Right lobe of liver (tissue), 6 donors: ENCODE data around the gene DCX. TPM values are rescaled to one million over a fixed set of nuclear protein-coding genes. Genes with fewer than 3 reads are reported as not detected.

Experiments
- ATAC-seq, 4 donors: fragments of 200-7000 bp; cut with Tn5 transposase; one replicate each; pipeline ENCODE4 v1.9.1; 2020; ENCODE audit warnings: mild to moderate bottlenecking in 4 of 4, moderate library complexity in 4 of 4
- DNase-seq, 3 donors: peaks; one replicate each; pipeline ENCODE4 v3.0.0-alpha.2; 2020
- H3K27ac ChIP-seq, 3 donors: fragments of 200-600 bp; one replicate each; pipeline ENCODE4 v1.8.0; 2022
- H3K27me3 ChIP-seq, 2 donors: fragments of 200-600 bp; one replicate each; pipeline ENCODE4 v1.8.0; 2022
- H3K36me3 ChIP-seq, 4 donors: fragments of 200-600 bp; sonication (generic) in 1 of 4; one replicate each; pipeline versions ENCODE4 v1.5.1 to v1.8.0; 2017 to 2022; ENCODE audit warnings: control low read depth in 1 of 4
- H3K4me1 ChIP-seq, 4 donors: fragments of 200-600 bp; sonication (generic) in 1 of 4; one replicate each; pipeline versions ENCODE4 v1.5.1 to v1.8.0; 2017 to 2022; ENCODE audit warnings: control low read depth in 1 of 4
- H3K4me3 ChIP-seq, 3 donors: fragments of 200-600 bp; one replicate each; pipeline ENCODE4 v1.8.0; 2022
- H3K9me3 ChIP-seq, 4 donors: fragments of 200-600 bp; sonication (generic) in 1 of 4; one replicate each; pipeline versions ENCODE4 v1.5.1 to v1.8.0; 2017 to 2022; ENCODE audit warnings: control low read depth in 1 of 4
- POLR2A ChIP-seq: fragments of 450-650 bp; IDR thresholded peaks from one replicate; pipeline ENCODE4 v1.6.1; 2017; ENCODE audit warnings: antibody characterized with exemption, mild to moderate bottlenecking
- WGBS: methylation state at CpG from one replicate; pipeline ENCODE4 v1.1.6; 2018; ENCODE audit warnings: low coverage, low lambda C conversion rate; ENCODE audit not compliant: insufficient coverage; ENCODE audit errors: missing lambda C conversion rate; 5-methylcytosine and 5-hydroxymethylcytosine counted together
- intact Hi-C, 2 donors: fragments of 100-400 bp; cut with DNase I; formaldehyde crosslinking; loops; one replicate each; pipeline versions ENCODE4 v1.11.2 to v1.14.1; 2022
- total RNA-seq, 6 experiments: library from RNA; depleted of rRNA in 2 of 6; stranded (reverse); fragments of >200 nt in 2 of 6; fragmentation: NEBNext Ultra II Directional in 3 of 6; extraction: Animal tissue kit (Norgen Biotek cat#: 25700) in 3 of 6; gene quantifications; one replicate each; pipeline versions ENCODE4 v1.1.0 to v1.2.4, GENCODE V29; 2016 to 2023
- TF ChIP-seq, protein P1 (sequence below), 4 donors: fragments of 200-600 bp in 3 of 4; fragments of 450-650 bp in 1 of 4; IDR thresholded peaks; one replicate each; pipeline versions ENCODE4 v1.5.1 to v1.8.0; 2016 to 2022; ENCODE audit warnings: antibody characterized with exemption in 4 of 4, mild to moderate bottlenecking in 2 of 4
- donor health status: DM: no; HTN: yes; CAD: no.
- donor health status: DM: no; HTN: no; CAD: no.
- donor health status: DM: no; HTN: no; CAD: no.
- donor health status: DM: no; HTN: yes; CAD: no.
- donor health status: DM: no; HTN: yes; CAD: no.

The DCX gene
- total RNA-seq, 6 experiments from 2014 or later: 0.09 to 0.25 (median 0.25) TPM; not detected in 3

DNA sequence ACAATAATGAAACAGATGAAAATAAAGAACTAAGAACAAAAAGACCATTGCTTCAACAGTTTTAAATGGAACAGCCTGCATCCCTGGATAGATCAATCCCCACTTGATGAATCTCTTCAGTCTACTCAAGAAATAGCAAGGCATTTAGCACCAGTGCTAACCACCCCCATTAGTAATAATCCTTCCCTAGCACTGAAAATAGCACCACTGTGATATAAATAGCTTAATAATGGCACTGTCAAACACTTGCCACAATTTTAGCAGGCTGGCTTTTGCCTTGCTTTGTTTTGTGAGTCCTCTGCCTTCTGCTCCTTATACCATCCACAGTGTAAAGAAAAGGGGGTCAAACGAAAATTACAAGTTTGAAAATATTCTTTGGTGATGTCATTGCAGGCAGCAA is 17.4 kb downstream of the DCX start:
- H3K27me3 ChIP-seq: no peaks in the 10 kb centered on the region
- 14% methylated on average over 1 of the region's 1 CpG for WGBS
- DNase-seq: no peak
- no peak overlapping the region for H3K4me3 ChIP-seq
- intact Hi-C loops: no loop called here
- no peak overlapping the region for H3K27ac ChIP-seq
- H3K9me3 ChIP-seq: no peaks in the 10 kb centered on the region
- H3K4me1 ChIP-seq: no peaks in the 10 kb centered on the region
- no peak for ATAC-seq
- TF ChIP-seq POLR2A: no peak
- TF ChIP-seq, protein P1, sequence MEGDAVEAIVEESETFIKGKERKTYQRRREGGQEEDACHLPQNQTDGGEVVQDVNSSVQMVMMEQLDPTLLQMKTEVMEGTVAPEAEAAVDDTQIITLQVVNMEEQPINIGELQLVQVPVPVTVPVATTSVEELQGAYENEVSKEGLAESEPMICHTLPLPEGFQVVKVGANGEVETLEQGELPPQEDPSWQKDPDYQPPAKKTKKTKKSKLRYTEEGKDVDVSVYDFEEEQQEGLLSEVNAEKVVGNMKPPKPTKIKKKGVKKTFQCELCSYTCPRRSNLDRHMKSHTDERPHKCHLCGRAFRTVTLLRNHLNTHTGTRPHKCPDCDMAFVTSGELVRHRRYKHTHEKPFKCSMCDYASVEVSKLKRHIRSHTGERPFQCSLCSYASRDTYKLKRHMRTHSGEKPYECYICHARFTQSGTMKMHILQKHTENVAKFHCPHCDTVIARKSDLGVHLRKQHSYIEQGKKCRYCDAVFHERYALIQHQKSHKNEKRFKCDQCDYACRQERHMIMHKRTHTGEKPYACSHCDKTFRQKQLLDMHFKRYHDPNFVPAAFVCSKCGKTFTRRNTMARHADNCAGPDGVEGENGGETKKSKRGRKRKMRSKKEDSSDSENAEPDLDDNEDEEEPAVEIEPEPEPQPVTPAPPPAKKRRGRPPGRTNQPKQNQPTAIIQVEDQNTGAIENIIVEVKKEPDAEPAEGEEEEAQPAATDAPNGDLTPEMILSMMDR (IDR thresholded peaks at IDR 0.05): no peak
- H3K36me3 ChIP-seq: no peaks in the 10 kb centered on the region

DNA sequence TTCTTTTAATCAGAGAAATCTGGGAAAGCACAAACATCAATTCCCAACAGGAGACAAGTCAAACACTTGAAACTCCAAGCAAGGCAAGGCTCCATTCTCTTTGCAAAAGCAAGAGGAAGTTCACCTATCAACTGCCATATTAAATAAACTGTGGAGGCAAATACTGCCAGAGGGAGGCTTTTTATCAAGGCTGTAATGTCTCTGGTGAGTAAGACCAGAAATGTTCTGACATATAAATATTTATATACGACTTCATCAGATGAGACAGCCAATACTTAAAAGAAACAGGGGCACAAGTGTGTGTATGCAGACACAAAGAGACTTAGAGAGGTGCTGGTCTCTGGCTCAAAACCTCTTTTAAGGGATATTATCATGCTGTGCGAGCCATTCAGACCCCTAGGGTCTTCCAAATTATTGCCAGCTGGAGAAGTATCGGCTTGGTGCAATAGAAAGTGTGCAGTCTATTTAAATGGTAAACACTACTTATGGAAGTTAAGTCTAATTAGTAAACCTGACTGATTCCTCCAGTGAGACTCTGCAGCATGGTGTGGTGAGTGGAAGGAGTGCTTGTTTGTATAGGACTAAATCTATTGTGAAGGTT is 24.4 kb downstream of the DCX start:
- 27% methylated on average over 3 of the region's 3 CpGs for WGBS
- intact Hi-C loops: no loop called here
- no peaks in the 10 kb centered on the region for H3K36me3 ChIP-seq
- TF ChIP-seq, protein P1 (IDR thresholded peaks at IDR 0.05): no peak
- TF ChIP-seq POLR2A: no peak
- no peaks in the 10 kb centered on the region for H3K4me1 ChIP-seq
- ATAC-seq (no peak), DNase-seq (no peak)
- H3K4me3 ChIP-seq: no peak overlapping the region
- no peaks in the 10 kb centered on the region for H3K27me3 ChIP-seq
- H3K9me3 ChIP-seq: no peaks in the 10 kb centered on the region
- H3K27ac ChIP-seq: no peak overlapping the region

DNA sequence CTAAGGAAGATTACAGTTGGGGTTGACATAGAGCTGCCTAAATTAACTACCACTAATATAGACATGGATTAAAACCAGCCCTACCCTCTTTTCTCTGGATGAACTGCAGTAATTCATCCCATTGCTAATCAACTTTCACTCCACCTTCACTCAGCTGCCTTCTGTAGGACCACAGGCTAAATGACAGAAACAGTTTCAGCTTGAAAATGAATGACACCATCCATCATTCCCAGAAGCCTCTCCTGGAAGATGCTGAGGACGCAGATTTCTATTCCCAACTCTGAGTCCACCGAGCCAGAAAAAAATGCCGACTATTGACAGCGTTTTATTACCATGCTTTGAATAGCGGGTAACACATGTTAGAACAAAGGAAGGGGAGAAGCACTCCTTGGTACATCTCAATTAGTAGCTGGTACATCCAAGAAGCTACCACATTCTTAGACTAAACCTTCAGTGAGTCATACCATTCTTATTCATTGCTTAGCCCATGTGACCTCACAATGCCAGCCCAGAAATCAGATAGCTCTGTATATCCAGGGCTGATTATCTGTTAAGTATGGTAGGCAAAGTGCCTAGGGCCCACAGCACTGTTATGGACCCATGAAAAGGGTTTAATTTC is 25.3 kb downstream of the DCX start:
- Histone ChIP-seq H3K4me1 (no peaks in the 10 kb centered on the region), H3K9me3 (no peaks in the 10 kb centered on the region), H3K27me3 (no peaks in the 10 kb centered on the region), H3K4me3 (no peak overlapping the region), H3K36me3 (no peaks in the 10 kb centered on the region), H3K27ac (no peak overlapping the region)
- TF ChIP-seq, protein P1 (IDR thresholded peaks at IDR 0.05): no peak
- TF ChIP-seq POLR2A: no peak
- intact Hi-C loops: no loop called here
- no peak for ATAC-seq
- 81% methylated on average over 5 of the region's 5 CpGs for WGBS
- no peak for DNase-seq

DNA sequence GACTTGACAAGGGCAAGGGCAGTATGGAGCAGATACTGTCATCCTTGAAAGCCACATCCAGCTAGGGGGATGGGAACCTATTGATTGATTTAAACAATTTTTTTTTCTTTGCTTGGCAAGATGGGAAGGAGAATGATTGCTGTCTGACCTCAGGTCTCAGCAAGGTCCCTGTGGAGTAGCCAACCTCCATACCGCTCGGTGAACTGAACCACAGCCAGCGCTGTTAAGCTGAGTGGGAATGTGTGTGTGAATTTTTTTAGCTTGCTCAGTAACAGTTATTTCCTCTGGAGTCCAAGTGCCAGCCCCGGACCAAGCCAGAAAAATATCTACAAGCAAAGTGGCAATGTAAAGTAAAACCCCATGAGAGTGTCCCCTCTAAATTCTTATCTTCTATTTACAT is 25.9 kb downstream of the DCX start:
- no peaks in the 10 kb centered on the region for H3K4me1 ChIP-seq
- no peaks in the 10 kb centered on the region for H3K27me3 ChIP-seq
- WGBS: 60% methylated on average over 4 of the region's 4 CpGs
- H3K36me3 ChIP-seq: no peaks in the 10 kb centered on the region
- no peaks in the 10 kb centered on the region for H3K9me3 ChIP-seq
- TF ChIP-seq POLR2A: no peak
- TF ChIP-seq, protein P1 (IDR thresholded peaks at IDR 0.05): no peak
- no peak overlapping the region for H3K4me3 ChIP-seq
- ATAC-seq (no peak), DNase-seq (no peak)
- no peak overlapping the region for H3K27ac ChIP-seq
- intact Hi-C loops: no loop called here
